Spleen (tissue), 11 donors: ENCODE measurements around the gene OSMR. TPM values are rescaled to one million over a fixed set of nuclear protein-coding genes. Genes with fewer than 3 reads are reported as not detected.
A peak's percentile ranks its signal among the peaks of the same experiment; 100 is the strongest.

Experiments used
- DNase-seq: peaks from one replicate; pipeline ENCODE4 v3.0.0-alpha.2; 2020
- H3K27ac ChIP-seq, 8 donors: fragments of 200-600 bp; sonication (generic) in 7 of 8; 1 replicate in 4 of 8; 2 replicates in 4 of 8; pipeline versions ENCODE4 v1.5.0 to v1.8.0; 2016 to 2021; ENCODE audit warnings: inconsistent platforms in 4 of 8, mild to moderate bottlenecking in 4 of 8, moderate library complexity in 1 of 8
- H3K27me3 ChIP-seq, 7 donors: fragments of 200-600 bp; sonication (generic) in 6 of 7; replicated peaks in 1 of 7; 1 replicate in 4 of 7; 2 replicates in 3 of 7; pipeline versions ENCODE4 v1.5.0 to v1.8.0; 2016 to 2021; ENCODE audit warnings: inconsistent platforms in 3 of 7, mild to moderate bottlenecking in 1 of 7
- H3K36me3 ChIP-seq, 6 donors: fragments of 200-600 bp; sonication (generic) in 5 of 6; 1 replicate in 4 of 6; 2 replicates in 2 of 6; pipeline versions ENCODE4 v1.5.0 to v1.8.0; 2016 to 2021; ENCODE audit warnings: inconsistent platforms in 2 of 6
- H3K4me1 ChIP-seq, 6 donors: fragments of 200-600 bp; sonication (generic) in 5 of 6; 1 replicate in 3 of 6; 2 replicates in 3 of 6; pipeline versions ENCODE4 v1.5.0 to v1.8.0; 2016 to 2021; ENCODE audit warnings: inconsistent platforms in 3 of 6
- H3K4me3 ChIP-seq, 8 donors: fragments of 200-600 bp; sonication (generic) in 7 of 8; 1 replicate in 4 of 8; 2 replicates in 4 of 8; pipeline versions ENCODE4 v1.5.0 to v1.8.0; 2016 to 2021; ENCODE audit warnings: inconsistent platforms in 4 of 8, mild to moderate bottlenecking in 4 of 8, moderate library complexity in 2 of 8
- H3K9me3 ChIP-seq, 8 donors: fragments of 200-600 bp; sonication (generic) in 7 of 8; 1 replicate in 4 of 8; 2 replicates in 4 of 8; pipeline versions ENCODE4 v1.5.0 to v1.8.0; 2016 to 2021; ENCODE audit warnings: inconsistent platforms in 4 of 8
- POLR2A ChIP-seq, 3 donors: fragments of 450-650 bp; IDR thresholded peaks; one replicate each; pipeline ENCODE4 v1.5.1; 2017; ENCODE audit warnings: antibody characterized with exemption in 3 of 3, mild to moderate bottlenecking in 1 of 3
- POLR2AphosphoS5 ChIP-seq, 3 donors: sonication (generic); formaldehyde crosslinking; IDR thresholded peaks; one replicate each; pipeline ENCODE4 v1.5.1; 2017; ENCODE audit warnings: antibody characterized with exemption in 3 of 3
- WGBS, 5 donors: extraction: QIAGEN DNeasy Blood & Tissue Kit in 3 of 5; methylation state at CpG; one replicate each; pipeline versions ENCODE4 v1.1.5 to v1.1.7; 2013 to 2018; 5-methylcytosine and 5-hydroxymethylcytosine counted together
- intact Hi-C: fragments of 100-400 bp; cut with DNase I; formaldehyde crosslinking; loops from one replicate; pipeline ENCODE4 v1.15.0; 2023; ENCODE audit warnings: low total_unique reads
- polyA plus RNA-seq, 3 donors: library from polyadenylated mRNA; stranded (reverse); fragments of 200-250 nt; gene quantifications; one replicate each; pipeline ENCODE4 v1.2.1, GENCODE V29; 2013
- total RNA-seq, 7 donors: library from RNA; depleted of rRNA in 3 of 7; stranded (reverse); fragments of >200 nt in 3 of 7; fragmentation: NEBNext Ultra II Directional in 4 of 7; extraction: Animal tissue kit (Norgen Biotek cat#: 25700) in 4 of 7; gene quantifications; one replicate each; pipeline versions ENCODE4 v1.1.0 to v1.2.1, GENCODE V29; 2016 to 2021
- TF ChIP-seq, protein P1 (sequence below), 11 experiments: fragments of 200-600 bp in 7 of 11; fragments of 450-650 bp in 4 of 11; sonication (generic) in 4 of 11; IDR thresholded peaks in 8 of 11; conservative IDR thresholded peaks in 3 of 11; 1 replicate in 7 of 11; 2 replicates in 4 of 11; pipeline versions ENCODE4 v1.4.0 to v1.8.0; 2016 to 2021; ENCODE audit warnings: antibody characterized with exemption in 11 of 11, inconsistent platforms in 4 of 11, mild to moderate bottlenecking in 1 of 11
- donor health status: healthy with polysubstance abuse.
- donor health status: DM: no; HTN: no; CAD: no; lungs with moderate emphysema.
- donor health status: DM: no; HTN: no; CAD: no.
- donor health status: Bipolar disorder and iron deficiency.
- donor health status: healthy.
- donor health status: DM: no; HTN: no; CAD: no.
- donor health status: DM: yes; HTN: yes; CAD: no.

Gene OSMR
- total and polyA plus RNA-seq, 10 donors: 2.5 to 74.6 (median 67.9) TPM

- TF ChIP-seq POLR2AphosphoS5 (IDR thresholded peaks at IDR 0.05) (no peak), POLR2A (IDR thresholded peaks at IDR 0.05) (no peak)
- TF ChIP-seq, protein P1, sequence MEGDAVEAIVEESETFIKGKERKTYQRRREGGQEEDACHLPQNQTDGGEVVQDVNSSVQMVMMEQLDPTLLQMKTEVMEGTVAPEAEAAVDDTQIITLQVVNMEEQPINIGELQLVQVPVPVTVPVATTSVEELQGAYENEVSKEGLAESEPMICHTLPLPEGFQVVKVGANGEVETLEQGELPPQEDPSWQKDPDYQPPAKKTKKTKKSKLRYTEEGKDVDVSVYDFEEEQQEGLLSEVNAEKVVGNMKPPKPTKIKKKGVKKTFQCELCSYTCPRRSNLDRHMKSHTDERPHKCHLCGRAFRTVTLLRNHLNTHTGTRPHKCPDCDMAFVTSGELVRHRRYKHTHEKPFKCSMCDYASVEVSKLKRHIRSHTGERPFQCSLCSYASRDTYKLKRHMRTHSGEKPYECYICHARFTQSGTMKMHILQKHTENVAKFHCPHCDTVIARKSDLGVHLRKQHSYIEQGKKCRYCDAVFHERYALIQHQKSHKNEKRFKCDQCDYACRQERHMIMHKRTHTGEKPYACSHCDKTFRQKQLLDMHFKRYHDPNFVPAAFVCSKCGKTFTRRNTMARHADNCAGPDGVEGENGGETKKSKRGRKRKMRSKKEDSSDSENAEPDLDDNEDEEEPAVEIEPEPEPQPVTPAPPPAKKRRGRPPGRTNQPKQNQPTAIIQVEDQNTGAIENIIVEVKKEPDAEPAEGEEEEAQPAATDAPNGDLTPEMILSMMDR (IDR thresholded peaks at IDR 0.05 in 8 of 11, conservative IDR thresholded peaks at IDR 0.05 in 3 of 11): no peak
- Histone ChIP-seq H3K9me3 (no peaks in the 10 kb centered on the region), H3K27ac (no peak overlapping the region), H3K4me3 (no peak overlapping the region), H3K4me1 (no peaks in the 10 kb centered on the region), H3K27me3 (no peaks in the 10 kb centered on the region), H3K36me3 (peaks cover 0 to 70% (median 22%) of the 10 kb centered on the region in 6 donors)
- WGBS, 5 donors: 84 to 94% (median 87%) methylated on average over 4 of the region's 4 CpGs
- intact Hi-C loops: no loop called here
- no peak for DNase-seq
Measured at GRCh38 chr5:38932854-38933408, 87.1 kb downstream of the OSMR start.

- Histone ChIP-seq H3K27ac (no peak overlapping the region), H3K4me1 (no peaks in the 10 kb centered on the region), H3K36me3 (peaks cover 0 to 82% (median 21%) of the 10 kb centered on the region in 6 donors), H3K27me3 (no peaks in the 10 kb centered on the region), H3K4me3 (no peak overlapping the region), H3K9me3 (no peaks in the 10 kb centered on the region)
- WGBS, 5 donors: 35 to 98% (median 48%) methylated on average over 1 of the region's 1 CpG
- intact Hi-C loops: no loop called here
- no peak for DNase-seq
- TF ChIP-seq POLR2A (IDR thresholded peaks at IDR 0.05) (no peak), POLR2AphosphoS5 (IDR thresholded peaks at IDR 0.05) (no peak)
- TF ChIP-seq, protein P1 (IDR thresholded peaks at IDR 0.05 in 8 of 11, conservative IDR thresholded peaks at IDR 0.05 in 3 of 11): no peak
Measured at GRCh38 chr5:38935437-38935836, 89.6 kb downstream of the OSMR start.

GRCh38 chr5:38936269-38936668 lies 90.5 kb downstream of the OSMR start:
- H3K36me3 ChIP-seq: peaks cover 0 to 90% (median 26%) of the 10 kb centered on the region in 6 donors
- no peak overlapping the region for H3K4me3 ChIP-seq
- no peak for DNase-seq
- H3K27me3 ChIP-seq: no peaks in the 10 kb centered on the region
- WGBS, 5 donors: 92 to 96% (median 95%) methylated on average over 6 of the region's 6 CpGs
- no peaks in the 10 kb centered on the region for H3K4me1 ChIP-seq
- no peak overlapping the region for H3K27ac ChIP-seq
- intact Hi-C loops: no loop called here
- H3K9me3 ChIP-seq: no peaks in the 10 kb centered on the region
- peak in 1 of 3 donors; percentile 38 for TF ChIP-seq POLR2AphosphoS5 (IDR thresholded peaks at IDR 0.05)
- TF ChIP-seq, protein P1 (IDR thresholded peaks at IDR 0.05 in 8 of 11, conservative IDR thresholded peaks at IDR 0.05 in 3 of 11): no peak

- Histone ChIP-seq H3K27ac (no peak overlapping the region), H3K36me3 (peaks cover 0 to 93% (median 42%) of the 10 kb centered on the region in 6 donors), H3K27me3 (no peaks in the 10 kb centered on the region), H3K9me3 (no peaks in the 10 kb centered on the region), H3K4me3 (no peak overlapping the region), H3K4me1 (no peaks in the 10 kb centered on the region)
- DNase-seq: no peak
- intact Hi-C loops: no loop called here
- TF ChIP-seq, protein P1 (IDR thresholded peaks at IDR 0.05 in 8 of 11, conservative IDR thresholded peaks at IDR 0.05 in 3 of 11): no peak
- TF ChIP-seq POLR2AphosphoS5 (IDR thresholded peaks at IDR 0.05) (no peak), POLR2A (IDR thresholded peaks at IDR 0.05) (no peak)
- 88 to 98% (median 97%) methylated on average over 1 of the region's 1 CpG for WGBS, 5 donors
Measured at GRCh38 chr5:38938424-38938823, 92.6 kb downstream of the OSMR start.
